Measurements from ENCODE around the gene UCN2. TPM values are rescaled to one million over a fixed set of nuclear protein-coding genes. Genes with fewer than 3 reads are reported as not detected.
"Not testable (repeated sequence)": the region's sequence is repeated elsewhere in the genome, so short reads cannot be mapped to it uniquely, and the experiment has no call there.

UCN2 gene
- total RNA-seq, 1 experiment from 2014 or later: not detected

DNA sequence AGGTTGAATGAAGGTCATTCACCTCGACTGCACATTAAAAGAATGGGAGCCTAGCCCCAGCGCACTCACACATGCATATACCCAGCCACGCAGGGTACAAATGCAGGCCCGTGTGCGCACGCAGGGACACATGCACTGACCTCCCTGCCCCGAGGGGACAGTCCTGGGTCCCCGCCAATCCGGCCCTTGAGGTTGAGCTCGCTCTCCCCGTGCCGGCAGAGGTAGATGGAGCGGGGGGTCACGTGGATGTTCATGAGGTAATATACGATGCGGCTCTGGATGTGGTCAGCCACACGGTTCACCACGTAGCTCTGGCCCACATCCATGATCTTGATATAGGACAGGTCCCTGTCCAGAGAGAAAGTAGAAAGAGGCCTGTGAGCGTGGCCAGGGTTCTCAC is 27.5 kb downstream of the UCN2 start:
- DNase-seq (ENCODE audit: low spot score): no peak

DNA sequence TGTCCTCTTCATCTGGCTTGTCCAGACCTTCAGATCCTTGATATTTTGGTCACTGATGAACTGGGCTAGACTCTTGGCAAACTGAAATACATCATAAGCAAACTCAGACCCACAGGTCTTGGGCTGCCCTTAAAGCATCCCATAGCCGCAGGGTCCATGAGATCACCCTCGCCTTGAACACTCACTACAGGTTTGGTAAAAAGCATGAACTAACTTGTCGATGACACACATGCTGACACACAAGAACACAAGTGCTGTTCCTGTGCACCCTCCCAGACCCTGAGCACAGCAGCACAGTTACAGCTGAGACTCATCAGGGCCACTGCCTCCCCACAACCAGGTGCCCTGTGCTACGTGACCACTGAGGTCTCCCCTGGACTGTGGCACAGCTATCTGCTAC is 28.0 kb downstream of the UCN2 start:
- DNase-seq (ENCODE audit: low spot score): no peak

DNA sequence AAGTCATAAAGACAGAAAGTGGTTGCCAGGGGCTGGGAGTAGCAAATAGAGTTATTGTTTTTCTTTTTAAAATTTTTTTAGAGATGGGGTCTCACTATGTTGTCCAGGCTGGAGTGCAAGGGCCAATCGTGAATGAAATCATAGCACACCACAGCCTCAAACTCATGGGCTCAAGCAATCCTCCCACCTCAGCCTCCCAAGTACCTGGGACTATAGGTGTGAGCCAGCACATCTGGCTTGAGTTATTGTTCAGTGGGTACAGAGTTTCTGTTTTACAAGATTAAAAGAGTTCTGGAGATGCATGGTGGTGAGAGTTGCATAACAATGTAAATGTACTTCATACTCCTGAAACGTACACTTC is 30.6 kb downstream of the UCN2 start:
- DNase-seq (ENCODE audit: low spot score): no peak

DNA sequence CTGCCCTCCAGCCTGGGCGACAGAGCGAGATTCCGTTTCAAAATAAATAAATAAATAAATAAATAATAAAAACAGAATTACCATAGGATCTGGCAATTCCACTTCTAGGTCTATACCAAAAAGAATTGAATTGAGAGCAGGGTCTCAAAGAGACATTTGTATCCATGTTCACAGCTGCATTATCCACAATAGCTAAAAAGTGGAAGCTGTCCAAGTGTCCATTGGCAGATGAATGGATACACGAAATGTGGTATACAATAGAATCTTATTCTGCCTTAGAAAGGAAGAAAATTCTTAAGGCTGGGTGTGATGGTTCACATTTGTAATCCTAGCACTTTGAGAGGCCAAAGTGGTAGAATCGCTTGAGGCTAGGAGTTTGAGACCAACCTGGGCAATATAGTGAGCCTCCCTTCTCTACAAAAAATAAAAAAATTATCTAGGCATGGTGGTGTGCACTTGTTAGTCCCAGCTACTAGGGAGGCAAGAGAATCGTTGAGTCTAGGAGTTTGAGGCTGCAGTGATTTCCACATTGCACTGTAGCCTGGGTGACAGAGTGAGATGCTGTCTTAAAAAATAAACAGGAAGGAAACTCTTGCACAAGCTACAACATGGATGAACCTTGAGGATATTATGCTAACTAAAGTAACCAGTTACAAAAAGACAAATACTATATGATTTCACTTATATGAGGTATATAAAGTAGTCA is 31.2 kb downstream of the UCN2 start:
- no peak for DNase-seq (ENCODE audit: low spot score)

GRCh38 chr3:48530701-48531100 is 32.9 kb downstream of the UCN2 start:
- not testable (repeated sequence) for DNase-seq (ENCODE audit: low spot score)

DNA sequence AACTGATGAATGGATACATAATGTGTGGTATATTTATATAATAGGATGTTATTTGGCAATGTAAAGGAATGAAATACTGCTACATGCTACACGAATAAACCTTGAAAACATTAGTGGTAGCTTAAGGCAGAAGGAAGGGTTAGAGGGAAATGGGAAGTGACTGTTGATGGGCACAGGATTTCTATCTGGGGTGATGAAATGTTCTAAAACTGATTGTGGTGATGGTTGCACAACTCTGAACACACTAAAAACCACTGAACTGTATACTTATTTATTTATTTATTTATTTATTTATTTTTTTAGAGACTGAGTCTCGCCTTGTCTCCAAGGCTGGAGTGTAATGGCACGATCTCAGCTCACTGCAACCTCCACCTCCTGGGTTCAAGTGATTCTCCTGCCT is 34.8 kb downstream of the UCN2 start:
- no peak for DNase-seq (ENCODE audit: low spot score)

DNA sequence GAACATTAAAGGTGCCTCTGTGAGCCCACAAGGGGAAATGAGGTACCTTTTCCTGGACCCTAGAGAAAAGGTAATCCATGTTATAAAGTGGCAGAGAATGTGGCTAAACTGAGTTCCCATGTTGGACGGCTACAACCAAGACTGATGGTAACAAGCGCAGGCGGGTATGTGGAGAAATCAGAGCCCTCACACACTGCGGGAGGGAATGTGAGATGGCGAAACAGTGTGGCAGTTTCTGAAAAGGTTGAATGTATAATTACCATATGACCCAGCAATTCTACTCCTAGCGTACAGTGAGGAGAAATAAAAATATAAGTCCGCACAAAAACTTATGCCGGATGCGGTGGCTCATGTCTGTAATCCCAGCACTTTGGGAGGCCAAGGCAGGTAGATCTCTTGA is 35.5 kb downstream of the UCN2 start:
- no peak for DNase-seq (ENCODE audit: low spot score)

- no peak for DNase-seq (ENCODE audit: low spot score)
Observed at GRCh38 chr3:48524970-48525369, 38.6 kb downstream of the UCN2 start.

GRCh38 chr3:48521635-48522034 is 41.9 kb downstream of the UCN2 start:
- DNase-seq (ENCODE audit: low spot score): no peak

DNA sequence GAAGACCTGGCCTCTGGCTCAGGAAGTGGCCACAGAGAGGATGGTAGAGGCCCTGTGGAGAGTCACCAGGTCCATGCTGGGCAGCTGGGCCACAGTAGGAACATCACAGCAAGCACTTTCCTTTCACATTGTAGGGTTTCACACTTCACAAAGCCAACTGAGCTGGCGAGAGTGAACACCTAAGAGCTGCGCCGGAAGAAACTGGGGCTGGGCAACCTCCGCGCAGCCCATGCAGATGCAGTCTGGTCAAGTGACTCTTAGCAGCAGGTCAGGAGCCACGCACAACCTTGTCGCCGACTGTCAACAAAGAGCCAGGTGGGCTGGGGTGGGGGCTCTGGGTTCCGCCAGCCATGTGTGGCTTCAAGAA is 44.3 kb downstream of the UCN2 start:
- no peak for DNase-seq (ENCODE audit: low spot score)

GRCh38 chr3:48518638-48519276 is 44.8 kb downstream of the UCN2 start:
- no peak for DNase-seq (ENCODE audit: low spot score)

GRCh38 chr3:48518069-48518468 is 45.5 kb downstream of the UCN2 start:
- no peak for DNase-seq (ENCODE audit: low spot score)

GRCh38 chr3:48516571-48516970 is 47.0 kb downstream of the UCN2 start:
- no peak for DNase-seq (ENCODE audit: low spot score)

GRCh38 chr3:48514431-48515227 is 49.0 kb downstream of the UCN2 start:
- no peak for DNase-seq (ENCODE audit: low spot score)

Small RNAs within 50 kb of the gene (small RNA-seq; reads per million reads assigned to genes)
- not detected for gene MIR6823

Other genes with a start within 250 kb of the UCN2 start
- gene SPINK8, start 230.1 kb downstream of the UCN2 start, total RNA-seq (2014; rRNA removed; shearing (Covaris generic)): not detected in 2 replicates
- gene FBXW12, start 191.6 kb downstream of the UCN2 start, total RNA-seq (2014; rRNA removed; shearing (Covaris generic)): not detected in 2 replicates
- gene PLXNB1, start 133.7 kb downstream of the UCN2 start, total RNA-seq (2014; rRNA removed; shearing (Covaris generic)): 194 and 209 TPM in 2 replicates
- 19.1 and 24.3 TPM in 2 replicates for gene CCDC51, start 123.7 kb downstream of the UCN2 start, total RNA-seq (2014; rRNA removed; shearing (Covaris generic))
- gene TMA7, start 123.5 kb downstream of the UCN2 start, total RNA-seq (2014; rRNA removed; shearing (Covaris generic)): 173 and 180 TPM in 2 replicates
- 6.7 and 7.7 TPM in 2 replicates for gene ATRIP, start 117.0 kb downstream of the UCN2 start, total RNA-seq (2014; rRNA removed; shearing (Covaris generic))
- 83.6 and 85.4 TPM in 2 replicates for gene SHISA5, start 59.6 kb downstream of the UCN2 start, total RNA-seq (2014; rRNA removed; shearing (Covaris generic))
- 2.0 and 5.0 TPM in 2 replicates for gene PFKFB4, start 7.0 kb downstream of the UCN2 start, total RNA-seq (2014; rRNA removed; shearing (Covaris generic))
- 0.10 and 0.31 TPM in 2 replicates for gene COL7A1, start 31.5 kb upstream of the UCN2 start, total RNA-seq (2014; rRNA removed; shearing (Covaris generic))
- gene UQCRC1, start 45.9 kb upstream of the UCN2 start, total RNA-seq (2014; rRNA removed; shearing (Covaris generic)): 210 and 212 TPM in 2 replicates
- gene TMEM89, start 58.0 kb upstream of the UCN2 start, total RNA-seq (2014; rRNA removed; shearing (Covaris generic)): not detected in 2 replicates
- gene SLC26A6, start 71.7 kb upstream of the UCN2 start, total RNA-seq (2014; rRNA removed; shearing (Covaris generic)): 28.3 and 32.1 TPM in 2 replicates
- 9.9 and 12.5 TPM in 2 replicates for gene CELSR3, start 99.1 kb upstream of the UCN2 start, total RNA-seq (2014; rRNA removed; shearing (Covaris generic))
- 33.8 and 42.8 TPM in 2 replicates for gene NCKIPSD, start 122.1 kb upstream of the UCN2 start, total RNA-seq (2014; rRNA removed; shearing (Covaris generic))
- gene IP6K2, start 153.4 kb upstream of the UCN2 start, total RNA-seq (2014; rRNA removed; shearing (Covaris generic)): 46.8 and 55.9 TPM in 2 replicates